Measurements from ENCODE around the gene PDYN.

DNA sequence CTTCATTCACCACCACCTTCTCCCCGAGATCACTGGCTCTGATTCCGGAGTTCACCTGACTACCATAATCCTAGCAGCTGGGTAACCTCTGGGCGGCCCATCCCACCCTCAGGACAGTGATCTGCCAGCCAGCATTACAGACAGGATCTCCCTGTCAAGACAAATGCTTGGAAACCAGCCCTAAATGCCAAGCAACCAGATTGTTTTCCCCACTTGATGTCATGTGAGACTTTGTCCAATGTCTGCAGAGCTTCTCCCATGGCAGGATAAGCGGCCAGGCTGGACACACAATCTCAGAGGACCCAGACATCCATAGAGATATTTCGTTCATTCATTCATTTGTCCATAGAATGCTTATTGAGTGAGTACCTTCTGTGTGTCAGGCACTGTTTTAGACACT lies 32.5 kb downstream of the PDYN start:
- TF ChIP-seq, protein P1, sequence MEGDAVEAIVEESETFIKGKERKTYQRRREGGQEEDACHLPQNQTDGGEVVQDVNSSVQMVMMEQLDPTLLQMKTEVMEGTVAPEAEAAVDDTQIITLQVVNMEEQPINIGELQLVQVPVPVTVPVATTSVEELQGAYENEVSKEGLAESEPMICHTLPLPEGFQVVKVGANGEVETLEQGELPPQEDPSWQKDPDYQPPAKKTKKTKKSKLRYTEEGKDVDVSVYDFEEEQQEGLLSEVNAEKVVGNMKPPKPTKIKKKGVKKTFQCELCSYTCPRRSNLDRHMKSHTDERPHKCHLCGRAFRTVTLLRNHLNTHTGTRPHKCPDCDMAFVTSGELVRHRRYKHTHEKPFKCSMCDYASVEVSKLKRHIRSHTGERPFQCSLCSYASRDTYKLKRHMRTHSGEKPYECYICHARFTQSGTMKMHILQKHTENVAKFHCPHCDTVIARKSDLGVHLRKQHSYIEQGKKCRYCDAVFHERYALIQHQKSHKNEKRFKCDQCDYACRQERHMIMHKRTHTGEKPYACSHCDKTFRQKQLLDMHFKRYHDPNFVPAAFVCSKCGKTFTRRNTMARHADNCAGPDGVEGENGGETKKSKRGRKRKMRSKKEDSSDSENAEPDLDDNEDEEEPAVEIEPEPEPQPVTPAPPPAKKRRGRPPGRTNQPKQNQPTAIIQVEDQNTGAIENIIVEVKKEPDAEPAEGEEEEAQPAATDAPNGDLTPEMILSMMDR (conservative IDR thresholded peaks at IDR 0.05 in 1 of 2, IDR thresholded peaks at IDR 0.05 in 1 of 2; ENCODE audit: low read depth in 1 of 2, low read length in 2 of 2): no peak
- no peak for TF ChIP-seq EZH2 (IDR thresholded peaks at IDR 0.05; ENCODE audit: low read length, missing control alignments)
